Dedifferentiated amniotic fluid mesenchymal stem cell (primary cell): Measurements from ENCODE around the gene PRELID1.
A peak's percentile ranks its signal among the peaks of the same experiment; 100 is the strongest.

ENCODE experiments used
- DNase-seq: peaks from one replicate; pipeline ENCODE4 v3.0.0-alpha.2; 2016; ENCODE audit errors: extremely low spot score

The PRELID1 gene

DNA sequence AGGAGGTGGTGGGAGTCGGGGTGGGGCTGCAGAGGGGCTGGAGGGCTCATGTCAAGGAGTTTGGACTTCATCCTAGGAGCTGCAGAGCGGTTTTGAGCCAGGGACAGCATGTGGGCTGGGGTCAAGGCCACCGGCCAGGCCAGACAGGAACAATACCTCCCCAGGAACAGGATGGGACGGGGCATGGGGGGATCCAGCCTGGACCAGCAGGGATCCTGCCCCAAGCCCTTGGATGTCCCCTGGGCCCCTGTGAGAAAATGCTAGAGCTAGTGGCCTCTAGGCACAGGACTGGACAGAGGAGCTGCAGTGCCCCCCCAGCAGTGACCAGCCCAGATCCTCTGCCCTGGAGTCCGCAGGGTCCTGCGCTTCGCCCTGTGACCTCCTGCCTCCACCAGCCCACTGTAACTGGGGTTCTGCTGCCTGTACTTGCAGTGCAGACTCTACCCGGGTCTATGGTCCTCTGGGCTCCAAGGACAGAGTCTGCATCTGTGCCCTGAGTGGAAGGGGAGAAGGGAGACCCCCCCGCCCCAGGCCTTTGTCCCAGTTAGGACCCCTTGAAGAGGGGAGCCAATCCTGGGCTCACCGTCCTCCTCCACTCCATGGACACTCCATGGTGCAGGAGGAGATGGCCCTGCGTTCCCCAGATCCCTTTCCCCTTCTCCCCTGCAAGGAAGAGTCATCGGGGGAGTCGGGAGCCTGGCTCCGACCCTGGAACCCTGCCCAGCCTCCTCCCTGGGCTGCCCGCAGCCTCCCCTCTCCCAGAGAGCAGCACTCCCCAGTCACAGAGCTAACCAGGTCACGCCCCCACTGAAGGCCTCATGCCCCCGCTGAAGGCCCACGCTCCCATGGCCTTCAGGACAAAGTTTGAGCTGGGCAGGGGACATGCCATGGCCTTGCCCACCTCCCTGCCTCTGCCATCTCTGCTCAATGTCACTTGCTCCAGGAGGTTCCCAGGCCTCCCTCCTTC is 11.1 kb downstream of the PRELID1 start:
- no peak for DNase-seq

DNA sequence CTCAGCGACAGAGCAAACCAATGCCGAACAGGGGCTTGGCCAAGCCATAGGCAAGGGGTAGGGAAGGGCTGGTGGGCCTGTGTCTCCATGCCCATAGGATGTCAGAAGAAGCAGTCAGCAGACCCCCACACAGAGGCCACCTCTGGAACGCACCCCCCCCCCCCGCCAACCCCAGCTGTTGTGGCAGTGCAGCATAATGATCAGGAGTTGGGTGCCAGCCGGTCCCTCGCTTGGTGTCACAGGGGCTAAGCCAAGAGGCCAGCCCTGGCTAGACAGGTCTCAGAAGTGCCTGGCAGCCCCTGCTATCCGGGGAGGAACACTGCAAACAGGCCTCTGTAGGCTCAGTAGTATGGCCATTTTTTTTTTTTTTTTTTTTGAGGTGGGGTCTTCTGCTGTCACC is 11.8 kb downstream of the PRELID1 start:
- DNase-seq, result no peak

DNA sequence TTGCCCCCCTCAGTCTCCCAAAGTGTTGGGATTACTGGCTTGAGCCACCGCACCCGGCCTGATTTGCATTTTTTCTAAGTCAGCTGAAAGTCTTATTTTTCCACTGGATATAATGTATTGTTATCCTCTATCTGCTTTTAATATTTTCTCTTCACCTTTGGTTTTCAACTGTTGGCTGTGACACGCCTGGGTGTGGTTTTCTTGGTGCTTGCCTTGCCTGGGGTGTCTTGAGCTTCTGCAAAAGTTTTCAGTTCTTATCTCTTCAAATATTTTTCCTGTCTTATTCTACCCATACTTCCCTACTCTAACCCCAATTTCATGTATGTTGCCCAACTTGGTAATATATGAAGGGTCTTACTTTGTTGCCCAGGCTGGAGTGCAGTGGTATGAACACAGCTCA is 12.4 kb downstream of the PRELID1 start:
- DNase-seq, result no peak

DNA sequence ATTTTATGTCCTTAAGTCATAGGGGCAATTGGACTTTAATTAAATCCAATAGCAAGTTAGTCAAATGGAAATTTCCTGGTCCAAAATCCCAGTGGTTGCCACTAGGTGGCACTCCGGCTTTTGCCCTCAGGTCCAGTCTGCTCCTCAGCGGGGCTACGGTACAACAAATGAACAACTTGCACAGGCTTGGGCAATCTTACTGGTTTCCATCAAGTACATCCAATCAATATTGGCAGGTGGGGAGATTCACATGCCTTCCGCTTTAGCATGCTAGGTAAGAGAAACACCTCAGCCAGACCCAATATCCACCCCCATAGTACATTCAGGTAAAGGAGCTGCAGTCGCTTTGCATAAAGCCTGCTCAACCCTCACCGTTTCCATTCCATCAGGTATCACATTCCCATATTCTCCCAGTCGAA is 14.4 kb downstream of the PRELID1 start:
- DNase-seq, result peak; percentile 72

DNA sequence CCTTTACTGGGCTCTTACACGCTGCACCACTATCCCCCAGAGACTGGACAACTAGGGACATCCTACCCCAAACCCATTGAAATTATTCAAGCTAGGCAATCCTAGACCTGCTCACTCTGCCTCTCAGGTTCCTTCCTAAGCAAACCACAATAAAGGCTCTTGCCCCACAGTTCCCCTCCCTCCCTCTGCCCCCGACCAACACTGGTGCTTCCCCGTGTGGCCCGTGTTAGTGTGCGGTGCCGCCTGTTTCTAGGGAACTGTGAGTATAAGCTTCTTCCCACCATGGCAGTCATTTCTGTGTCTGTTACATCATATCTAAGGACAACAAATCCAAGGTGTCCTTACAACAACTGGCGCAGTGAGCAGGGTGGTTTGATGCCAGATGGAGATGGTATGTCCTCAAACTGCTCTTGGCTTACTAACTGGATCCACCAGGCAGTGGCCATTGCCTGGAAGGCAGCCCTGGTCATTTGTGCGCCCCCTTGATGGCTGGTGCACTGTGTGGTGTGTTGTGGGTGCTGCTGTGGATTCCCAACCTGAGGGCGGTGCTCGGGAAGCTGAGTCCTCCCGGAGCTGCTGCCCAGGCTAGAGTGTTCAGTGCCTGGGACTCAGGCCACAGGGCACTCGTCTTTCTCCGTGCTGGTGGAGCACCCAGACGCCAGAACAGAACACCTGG is 16.5 kb downstream of the PRELID1 start:
- DNase-seq, result no peak

DNA sequence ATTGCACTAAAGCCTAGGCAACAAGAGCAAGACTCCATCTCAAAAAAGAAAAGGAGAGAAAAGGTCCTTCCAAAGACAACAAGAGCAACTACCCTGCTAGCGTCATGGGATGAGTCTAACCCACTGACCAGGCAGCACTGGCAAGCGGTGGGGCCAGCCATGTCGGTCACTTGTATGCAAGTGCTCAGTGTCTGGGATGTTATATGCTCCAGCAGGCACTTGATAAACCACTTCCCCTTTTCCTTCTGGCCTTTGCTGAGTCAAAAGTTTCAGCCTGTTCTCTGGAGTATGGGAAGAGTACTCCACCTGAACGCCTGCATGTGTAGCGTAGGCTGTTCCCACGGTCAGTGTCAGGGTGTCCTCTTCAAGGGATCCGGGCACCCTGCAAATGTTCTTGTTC is 17.3 kb downstream of the PRELID1 start:
- DNase-seq, result no peak

DNA sequence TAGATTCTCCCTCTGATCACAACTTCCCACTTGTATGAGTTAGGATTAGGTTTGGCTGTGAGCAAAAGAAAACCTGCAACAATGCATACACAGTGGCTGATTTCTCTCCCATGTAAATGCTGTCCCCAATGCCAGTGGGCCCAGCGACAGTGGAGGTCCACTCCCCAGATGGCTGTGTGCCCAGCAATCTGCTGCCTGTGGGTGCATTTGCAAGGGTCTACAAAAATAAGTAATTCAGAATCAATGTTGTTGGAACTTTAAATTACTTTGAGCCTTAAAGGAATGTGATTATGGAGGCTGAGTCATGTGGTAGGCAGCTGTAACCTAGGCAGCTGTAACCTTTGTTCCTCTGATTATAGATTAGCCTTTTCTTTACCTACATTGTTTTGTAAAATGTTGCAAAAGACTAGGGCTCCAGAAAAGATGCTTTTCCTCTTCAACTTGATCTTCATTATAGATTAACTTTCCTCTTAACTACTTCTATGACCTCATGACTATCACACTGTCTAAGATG is 22.3 kb downstream of the PRELID1 start:
- no peak for DNase-seq

DNA sequence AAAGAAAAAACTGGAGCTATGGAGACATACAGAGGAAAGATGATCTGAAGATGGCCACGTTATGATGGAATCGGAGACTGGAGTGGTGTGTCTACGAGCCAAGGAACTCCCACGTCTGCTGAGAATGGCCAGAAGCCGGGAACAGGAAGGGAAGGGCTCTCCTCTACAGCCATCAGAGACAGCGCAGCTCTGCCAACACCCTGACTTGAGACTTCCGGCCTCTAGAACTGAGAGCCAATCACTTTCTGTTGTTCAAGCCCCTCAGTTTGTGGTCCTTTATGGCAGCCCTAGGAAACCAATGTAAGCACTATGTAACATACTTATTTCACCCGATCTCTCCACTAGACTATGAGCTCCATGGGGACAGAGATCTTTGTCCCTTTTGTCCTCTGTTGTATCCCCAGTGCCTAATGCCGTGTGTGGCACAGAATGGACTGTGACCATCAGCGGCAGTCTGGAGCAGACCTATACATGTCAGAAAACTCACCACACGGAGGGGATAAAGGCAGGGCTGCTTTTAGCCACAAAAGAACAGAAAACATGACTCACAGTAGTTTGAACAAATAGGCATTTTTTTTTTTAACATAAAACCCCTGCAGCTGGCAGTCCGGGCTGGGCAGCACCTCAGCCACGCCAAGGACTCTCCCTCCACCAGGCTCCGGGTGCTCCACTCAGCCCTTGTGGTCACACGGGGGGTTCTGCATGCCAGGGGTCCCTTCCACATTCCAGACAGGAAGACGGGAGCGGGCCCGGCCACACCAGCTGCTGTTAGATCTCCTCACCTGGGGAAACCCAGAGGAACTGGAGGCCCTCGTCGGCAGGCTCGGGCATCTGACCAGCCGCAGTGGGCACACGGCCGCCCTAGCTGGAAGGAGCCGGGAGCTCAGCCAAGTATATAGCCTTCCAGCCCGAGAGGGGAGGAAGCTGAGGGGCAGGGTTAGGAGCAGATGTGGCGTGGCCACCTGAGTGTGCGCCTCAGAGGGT is 24.2 kb downstream of the PRELID1 start:
- DNase-seq, result no peak

DNA sequence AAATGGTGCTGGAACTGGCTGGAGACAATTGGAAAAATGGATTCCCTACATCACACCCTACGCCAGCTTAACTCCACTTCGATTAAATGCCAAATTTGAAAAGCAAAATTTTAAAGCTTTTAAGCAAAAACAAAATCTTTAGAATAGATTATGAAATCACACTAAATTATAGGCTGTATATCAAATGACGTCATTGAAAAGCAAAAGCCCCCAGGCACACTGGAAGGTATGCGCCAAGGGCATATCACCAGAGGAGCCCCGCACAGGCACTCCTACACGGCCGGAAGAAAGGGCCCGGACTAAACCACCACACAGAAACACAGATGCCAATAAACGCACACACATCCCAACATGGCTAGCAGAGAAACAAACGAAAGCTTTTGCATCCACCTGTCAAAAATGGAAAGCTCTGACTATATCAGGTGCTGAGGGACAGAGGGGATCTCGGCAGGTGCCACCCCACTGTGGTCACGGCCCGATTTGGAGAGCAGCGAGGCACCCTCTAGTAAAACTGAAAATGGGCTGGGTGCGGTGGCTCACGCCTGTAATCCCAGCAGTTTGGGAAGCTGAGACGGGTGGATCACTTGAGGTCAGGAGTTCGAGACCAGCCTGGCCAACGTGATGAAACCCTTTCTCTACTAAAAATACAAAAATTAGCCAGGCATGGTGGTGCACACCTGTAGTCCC is 25.1 kb downstream of the PRELID1 start:
- DNase-seq, result no peak

DNA sequence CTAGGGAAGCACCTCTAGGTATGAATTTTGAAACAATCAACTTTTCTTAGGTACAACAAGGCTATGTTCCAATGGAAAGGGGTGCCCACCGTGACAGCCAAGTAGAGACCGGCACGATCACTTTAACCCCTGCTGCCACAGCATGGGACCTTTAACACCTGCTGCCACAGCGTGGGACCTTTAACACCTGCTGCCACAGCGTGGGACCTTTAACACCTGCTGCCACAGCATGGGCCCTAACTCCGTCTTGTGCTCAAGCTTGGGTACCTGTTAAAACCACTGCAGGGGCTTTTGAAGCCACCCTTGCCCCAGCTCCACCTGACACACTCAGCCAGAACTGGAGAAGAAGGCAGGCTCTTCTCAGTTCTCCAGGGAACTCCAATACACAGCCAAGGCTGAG is 26.3 kb downstream of the PRELID1 start:
- DNase-seq, result no peak

DNA sequence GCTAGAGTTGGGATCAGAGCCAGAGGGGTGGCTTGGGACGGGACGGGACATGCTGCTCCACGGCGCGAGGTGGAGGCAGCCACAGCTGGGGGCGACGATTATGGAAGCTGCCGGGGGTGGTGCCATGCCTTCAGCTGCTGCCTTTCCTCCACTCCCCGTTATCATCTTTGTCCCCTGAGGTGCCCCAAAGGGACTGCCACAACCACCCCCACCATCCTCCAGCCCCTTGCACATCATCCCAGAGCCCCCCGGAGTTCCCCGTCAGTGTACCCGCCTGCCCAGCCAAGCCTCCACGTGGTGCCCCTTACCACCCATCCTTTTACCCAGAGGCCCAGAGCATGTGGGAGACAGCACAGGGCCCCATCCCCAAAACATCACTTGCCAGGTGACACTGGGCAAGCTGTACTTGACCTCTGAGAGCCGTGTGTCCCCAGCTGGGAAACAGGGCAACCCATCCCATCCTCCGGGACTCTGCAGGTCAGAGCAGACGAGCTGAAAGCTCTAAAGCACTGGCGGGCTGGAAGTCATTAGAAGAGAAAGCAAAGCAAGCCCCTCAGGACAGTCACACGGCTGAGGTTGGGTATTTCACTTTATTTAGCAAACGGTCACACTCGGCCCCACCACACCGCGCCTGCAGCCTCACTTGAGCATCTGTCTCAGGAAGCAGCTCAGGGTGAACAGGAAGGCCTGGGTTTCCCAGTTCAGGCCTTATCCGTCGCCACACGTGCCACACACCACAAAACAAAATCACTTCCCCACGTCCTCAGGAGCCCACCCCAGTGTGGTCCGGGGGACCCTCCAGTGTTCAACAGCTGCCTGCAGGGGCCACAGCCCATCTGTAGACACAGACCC is 27.6 kb downstream of the PRELID1 start:
- DNase-seq, result no peak

DNA sequence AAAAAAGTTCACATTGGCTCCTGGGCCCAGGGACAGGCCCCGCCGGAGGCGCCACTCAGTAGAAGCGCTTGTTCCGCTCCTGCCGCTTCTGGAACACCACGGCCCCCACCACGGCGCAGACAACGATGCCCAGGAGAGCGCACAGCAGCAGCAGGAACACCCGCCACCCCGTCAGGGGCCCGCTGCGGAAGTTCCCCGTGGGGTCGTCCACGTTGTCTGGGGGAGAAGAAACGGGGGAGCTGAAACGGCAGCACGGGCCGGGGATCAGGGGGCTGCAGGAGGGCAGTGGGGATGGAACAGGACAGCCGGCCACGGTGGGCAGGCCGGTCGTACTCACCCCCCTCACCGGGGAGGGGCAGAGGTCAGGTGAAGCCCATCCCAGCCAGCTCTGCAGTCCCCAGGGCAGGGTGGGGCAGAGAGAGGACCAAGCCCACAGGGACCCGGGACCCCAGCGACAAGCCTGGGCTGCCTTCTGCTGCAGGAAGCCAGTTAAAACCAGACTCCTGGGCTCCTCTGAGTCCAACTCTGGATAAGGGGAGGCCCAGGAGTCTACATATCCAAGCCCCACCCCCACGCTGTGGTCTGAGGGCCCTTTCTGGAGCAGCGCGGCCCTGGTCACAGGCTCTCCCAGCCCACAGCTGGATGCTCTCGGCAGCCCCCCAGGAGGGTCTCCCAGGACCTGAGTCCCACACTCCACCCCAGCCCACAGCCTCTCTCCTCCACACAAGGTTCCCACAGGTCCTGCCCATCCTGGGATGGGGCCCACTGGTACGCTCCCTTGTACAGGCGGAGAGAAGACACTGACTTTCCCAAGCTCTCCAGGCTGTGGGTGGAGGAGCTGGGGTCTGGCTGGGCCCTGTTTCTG is 28.7 kb downstream of the PRELID1 start:
- DNase-seq, result no peak

DNA sequence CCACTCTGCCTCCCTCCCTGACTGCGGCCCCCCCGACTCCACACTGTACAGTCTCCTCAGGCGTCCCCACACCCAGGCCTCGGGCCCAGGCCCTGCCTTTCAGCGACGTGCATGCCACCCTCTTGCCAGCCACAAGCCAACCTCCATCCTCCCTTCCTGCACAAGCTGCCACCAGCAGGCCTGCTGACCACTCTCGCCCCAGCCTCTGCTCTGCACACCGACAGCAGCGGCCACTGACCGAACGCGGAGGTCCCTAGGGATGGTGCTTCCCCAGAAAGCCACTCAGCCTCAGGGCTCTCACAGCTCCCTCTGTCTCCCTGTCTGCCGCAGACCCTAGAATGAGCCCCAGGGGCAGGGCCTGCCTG is 29.3 kb downstream of the PRELID1 start:
- DNase-seq, result no peak

DNA sequence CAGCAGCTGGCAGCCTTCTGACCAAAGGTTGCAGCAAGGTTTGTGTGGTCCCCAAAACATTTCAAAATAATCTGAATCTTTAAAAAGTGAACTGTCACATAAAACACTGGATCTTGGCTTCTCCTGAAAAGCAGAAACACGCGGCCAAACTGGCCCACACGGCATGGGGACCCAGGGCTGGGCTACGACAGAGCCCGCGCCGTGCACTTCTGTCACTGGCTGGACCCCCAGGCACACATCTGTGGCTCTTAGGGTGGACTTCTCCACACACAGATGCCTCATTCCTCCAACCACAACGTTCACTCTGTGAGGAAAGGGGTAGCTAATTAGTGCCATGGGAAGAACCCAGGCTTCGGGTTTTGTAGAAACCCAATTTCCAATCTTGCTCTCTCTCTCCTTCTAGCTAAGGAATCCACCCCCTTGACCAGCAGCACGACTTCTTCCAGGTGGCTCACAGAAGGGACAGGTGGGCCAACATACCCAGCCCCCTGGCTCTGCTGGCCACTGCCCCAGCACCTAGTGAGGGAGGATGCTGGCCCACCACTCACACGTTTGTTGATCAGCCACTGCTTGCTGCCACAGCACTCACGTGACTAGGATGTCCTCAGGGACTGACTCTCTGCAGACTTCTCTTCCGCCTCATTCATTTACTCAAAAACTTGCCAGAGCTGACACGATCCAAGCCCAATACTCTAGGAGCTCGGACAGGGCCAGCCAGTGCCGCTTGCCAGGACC is 30.0 kb downstream of the PRELID1 start:
- no peak for DNase-seq

DNA sequence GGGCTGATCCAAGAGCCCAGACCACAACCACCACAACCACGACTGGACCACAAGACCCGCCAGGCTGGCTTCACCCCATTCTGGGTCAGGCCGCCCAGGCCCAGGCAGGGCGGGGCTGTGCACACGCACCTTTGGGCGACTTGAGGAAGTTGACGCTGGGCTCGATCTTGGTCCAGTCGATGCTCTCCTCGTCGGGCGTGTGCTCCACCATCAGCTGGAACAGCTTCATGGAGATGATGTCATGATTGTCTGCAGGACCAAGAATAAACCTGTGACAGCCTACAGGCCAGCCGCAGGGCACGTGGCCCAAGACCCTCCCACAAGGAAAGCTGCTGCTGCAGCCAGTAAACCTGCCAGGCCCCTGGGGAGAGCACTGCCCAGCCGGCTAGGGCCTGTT is 30.6 kb downstream of the PRELID1 start:
- DNase-seq, result no peak

DNA sequence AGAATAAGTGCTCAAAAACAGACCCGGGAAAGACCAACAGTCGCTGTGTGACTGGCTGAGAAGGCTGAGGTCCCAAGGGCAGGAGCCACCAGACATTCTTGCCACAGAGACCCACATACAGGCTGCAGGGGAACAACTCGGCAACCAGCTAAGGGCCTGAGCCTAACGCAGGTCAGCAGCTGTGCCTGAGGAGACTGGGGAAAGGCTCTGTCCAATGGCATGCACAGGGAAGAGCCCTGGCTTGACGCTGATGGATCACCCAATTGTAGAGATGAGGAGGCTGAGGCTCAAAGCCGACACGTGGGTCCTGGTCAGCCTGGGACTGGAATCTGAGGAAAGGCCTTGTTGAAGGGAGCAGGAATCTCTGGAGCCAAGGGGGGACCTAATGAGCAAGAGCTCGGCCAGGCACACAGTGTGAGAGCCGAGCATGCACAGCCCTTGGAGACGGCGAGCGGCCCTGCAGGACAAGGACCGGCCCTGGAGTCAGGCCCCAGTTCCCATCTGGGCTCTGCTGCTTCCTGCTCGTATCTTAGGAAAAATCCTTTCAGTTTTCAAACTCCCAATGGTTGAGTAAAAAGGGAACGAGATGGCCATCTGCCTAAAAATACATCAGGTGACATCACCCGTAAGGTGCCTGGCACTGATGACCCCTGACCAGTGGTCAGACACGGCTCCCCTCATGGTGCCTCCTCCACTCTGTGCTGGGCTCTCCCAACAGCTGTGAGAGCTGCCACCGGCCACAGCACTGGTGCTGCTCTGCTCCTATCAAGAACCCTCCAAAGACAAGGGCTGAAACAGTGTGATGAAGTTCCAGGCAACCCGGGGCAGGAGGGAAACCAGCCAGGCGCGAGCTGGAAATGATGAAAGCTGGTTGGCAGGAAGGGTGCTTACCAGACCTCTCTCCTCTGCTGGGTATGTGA is 31.4 kb downstream of the PRELID1 start:
- DNase-seq, result no peak

DNA sequence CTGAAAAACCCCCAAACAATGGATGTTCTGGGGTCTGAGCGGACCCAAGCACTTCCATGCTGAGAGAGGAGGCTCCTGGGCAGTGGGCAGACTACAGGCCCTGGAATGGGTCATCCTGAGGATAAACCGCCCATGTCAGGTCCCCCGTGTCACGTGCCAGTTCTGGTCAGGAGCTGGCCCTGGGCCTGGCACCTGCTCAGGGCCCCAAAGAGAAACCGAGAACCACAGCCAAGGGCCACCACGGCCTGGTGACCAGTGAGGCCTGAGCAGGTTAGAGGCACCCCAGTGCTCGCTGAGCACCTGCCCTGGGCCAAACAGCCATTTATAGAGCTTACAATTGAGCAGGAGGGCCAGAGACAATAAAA is 32.1 kb downstream of the PRELID1 start:
- DNase-seq, result no peak

DNA sequence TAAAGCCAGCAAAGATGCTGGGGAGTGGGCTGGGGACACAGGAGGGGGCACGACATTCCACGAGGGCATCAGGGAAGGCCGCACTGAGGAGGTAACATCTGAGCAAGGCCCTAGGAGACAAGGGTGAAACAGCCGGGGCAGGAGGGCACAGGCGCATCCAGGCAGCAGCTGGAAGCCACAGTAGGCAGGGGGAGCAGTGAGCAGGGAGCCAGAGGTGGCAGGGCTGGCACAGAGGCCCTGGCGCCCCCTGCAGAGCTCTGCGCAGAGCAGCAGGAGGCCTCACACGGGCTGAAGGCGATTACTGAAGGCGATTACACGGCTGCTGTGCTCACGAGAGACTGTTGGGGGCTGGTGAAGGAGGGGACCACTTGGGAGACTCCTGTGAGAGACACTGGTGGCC is 32.5 kb downstream of the PRELID1 start:
- DNase-seq, result no peak
